Neural progenitor cell (in vitro differentiated cells): ENCODE measurements around the gene IFT81. TPM values are rescaled to one million over a fixed set of nuclear protein-coding genes. Genes with fewer than 3 reads are reported as not detected.

Source experiments
- DNase-seq: peaks from one replicate; pipeline ENCODE4 v3.0.0-alpha.2; 2016; ENCODE audit warnings: low spot score
- H2AFZ ChIP-seq: fragments of 200-600 bp; sonication (generic); replicated peaks from 2 replicates; pipeline ENCODE4 v1.6.1; 2016; ENCODE audit warnings: antibody characterized with exemption
- H3F3A ChIP-seq: fragments of 200-600 bp; sonication (generic); 2 replicates; pipeline ENCODE4 v1.6.1; 2016; ENCODE audit warnings: antibody characterized with exemption, low read depth
- H3K27ac ChIP-seq: fragments of 200-600 bp; sonication (generic); 2 replicates; pipeline ENCODE4 v1.5.1; 2016; ENCODE audit warnings: mild to moderate bottlenecking
- H3K27me3 ChIP-seq: fragments of 200-600 bp; sonication (generic); 2 replicates; pipeline ENCODE4 v1.6.1; 2016; ENCODE audit warnings: mild to moderate bottlenecking, moderate library complexity
- H3K36me3 ChIP-seq: fragments of 200-600 bp; sonication (generic); 2 replicates; pipeline ENCODE4 v1.5.1; 2016
- H3K4me1 ChIP-seq: fragments of 200-600 bp; sonication (generic); 2 replicates; pipeline ENCODE4 v1.6.1; 2016; ENCODE audit warnings: mixed run types
- H3K4me2 ChIP-seq: fragments of 200-600 bp; sonication (generic); 2 replicates; pipeline ENCODE4 v1.6.1; 2016
- H3K4me3 ChIP-seq: fragments of 200-600 bp; sonication (generic); 2 replicates; pipeline ENCODE4 v1.5.1; 2016
- H3K79me2 ChIP-seq: fragments of 200-600 bp; sonication (generic); 2 replicates; pipeline ENCODE4 v1.6.1; 2016; ENCODE audit warnings: low read depth
- H3K9ac ChIP-seq: fragments of 200-600 bp; sonication (generic); 2 replicates; pipeline ENCODE4 v1.6.1; 2016
- H3K9me3 ChIP-seq: fragments of 200-600 bp; sonication (generic); 2 replicates; pipeline ENCODE4 v1.5.1; 2016; ENCODE audit warnings: low read depth
- H4K20me1 ChIP-seq: fragments of 200-600 bp; sonication (generic); 2 replicates; pipeline ENCODE4 v1.6.1; 2016; ENCODE audit warnings: low read depth
- H3K27ac Mint-ChIP-seq: 3 replicates; pipeline ENCODE4 v1.8.0; 2021; ENCODE audit warnings: mixed read lengths
- H3K27me3 Mint-ChIP-seq: 2 replicates; pipeline ENCODE4 v1.8.0; 2022; ENCODE audit warnings: low read depth, mild to moderate bottlenecking, inconsistent platforms, moderate library complexity, mixed read lengths; ENCODE audit not compliant: insufficient read depth
- H3K36me3 Mint-ChIP-seq: 3 replicates; pipeline ENCODE4 v1.8.0; 2021; ENCODE audit warnings: mixed read lengths
- H3K4me1 Mint-ChIP-seq: 3 replicates; pipeline ENCODE4 v1.8.0; 2021; ENCODE audit warnings: mixed read lengths
- H3K4me3 Mint-ChIP-seq: 3 replicates; pipeline ENCODE4 v1.8.0; 2021; ENCODE audit warnings: mild to moderate bottlenecking, moderate library complexity, mixed read lengths
- H3K9me3 Mint-ChIP-seq: 3 replicates; pipeline ENCODE4 v1.8.0; 2020; ENCODE audit warnings: mixed read lengths
- CTCF ChIP-seq: fragments of 200-600 bp; sonication (generic); IDR thresholded peaks from 2 replicates; pipeline ENCODE4 v1.5.1; 2017; ENCODE audit warnings: antibody characterized with exemption, mild to moderate bottlenecking
- EZH2 ChIP-seq: fragments of 200-600 bp; sonication (generic); IDR thresholded peaks from 2 replicates; pipeline ENCODE4 v1.6.1; 2017; ENCODE audit warnings: antibody characterized with exemption, mild to moderate bottlenecking, moderate library complexity
- EZH2phosphoT487 ChIP-seq: fragments of 200-600 bp; sonication (generic); IDR thresholded peaks from 2 replicates; pipeline ENCODE4 v1.6.1; 2017; ENCODE audit warnings: antibody characterized with exemption
- total RNA-seq: library from RNA; depleted of rRNA; stranded (reverse); fragments of >200 nt; gene quantifications from 2 replicates; pipeline ENCODE4 v1.2.3, GENCODE V29; 2015; ENCODE audit warnings: low replicate concordance

The IFT81 gene
- total RNA-seq, 1 donor from 2014 or later: 73.8 TPM

- no peaks in the 10 kb centered on the region for H3K27me3 Mint-ChIP-seq
- no peaks in the 10 kb centered on the region for H3K4me1 Mint-ChIP-seq
- H3K4me3 ChIP-seq: no peak overlapping the region
- no peak overlapping the region for H3K27ac ChIP-seq
- H3K9me3 Mint-ChIP-seq: no peaks in the 10 kb centered on the region
- no peaks in the 10 kb centered on the region for H3K36me3 ChIP-seq
- H3K36me3 Mint-ChIP-seq: no peaks in the 10 kb centered on the region
- no peak overlapping the region for H2AFZ ChIP-seq
- no peaks in the 10 kb centered on the region for H3K79me2 ChIP-seq
- peaks cover 4% of the 10 kb centered on the region for H3K27me3 ChIP-seq
- no peaks in the 10 kb centered on the region for H3K9me3 ChIP-seq
- H3K4me3 Mint-ChIP-seq: no peak overlapping the region
- H3F3A ChIP-seq: no peaks in the 10 kb centered on the region
- no peak for TF ChIP-seq EZH2
- TF ChIP-seq EZH2phosphoT487: no peak
- no peak for TF ChIP-seq CTCF
- H3K9ac ChIP-seq: no peak overlapping the region
- no peak for DNase-seq
- H3K4me2 ChIP-seq: no peak overlapping the region
- H3K4me1 ChIP-seq: no peaks in the 10 kb centered on the region
- H4K20me1 ChIP-seq: no peaks in the 10 kb centered on the region
- no peak overlapping the region for H3K27ac Mint-ChIP-seq
Measured at GRCh38 chr12:110093631-110094311, 30.4 kb upstream of the IFT81 start.

- Histone ChIP-seq H4K20me1 (no peaks in the 10 kb centered on the region), H3K36me3 (no peaks in the 10 kb centered on the region), H2AFZ (peak overlapping the region; percentile 32), H3K79me2 (no peaks in the 10 kb centered on the region), H3F3A (no peaks in the 10 kb centered on the region), H3K9ac (no peak overlapping the region), H3K9me3 (no peaks in the 10 kb centered on the region), H3K4me3 (no peak overlapping the region), H3K27me3 (no peaks in the 10 kb centered on the region), H3K4me1 (no peaks in the 10 kb centered on the region), H3K27ac (no peak overlapping the region), H3K4me2 (no peak overlapping the region)
- TF ChIP-seq EZH2phosphoT487: no peak
- TF ChIP-seq CTCF: peak; percentile 96
- H3K9me3 Mint-ChIP-seq: no peaks in the 10 kb centered on the region
- H3K4me3 Mint-ChIP-seq: no peak overlapping the region
- no peak overlapping the region for H3K27ac Mint-ChIP-seq
- H3K27me3 Mint-ChIP-seq: peaks cover 2% of the 10 kb centered on the region
- DNase-seq: peak; percentile 82
- no peaks in the 10 kb centered on the region for H3K36me3 Mint-ChIP-seq
- peaks cover 8% of the 10 kb centered on the region for H3K4me1 Mint-ChIP-seq
Measured at GRCh38 chr12:110100315-110100970, 23.7 kb upstream of the IFT81 start.

GRCh38 chr12:110102255-110102654, 21.9 kb upstream of the IFT81 start:
- Mint-ChIP-seq H3K4me1 (peaks cover 8% of the 10 kb centered on the region), H3K27me3 (peaks cover 2% of the 10 kb centered on the region), H3K36me3 (no peaks in the 10 kb centered on the region), H3K9me3 (no peaks in the 10 kb centered on the region), H3K4me3 (no peak overlapping the region), H3K27ac (peak overlapping the region; percentile 46)
- Histone ChIP-seq H3K27ac (no peak overlapping the region), H3K4me2 (no peak overlapping the region), H3K4me3 (no peak overlapping the region), H3F3A (no peaks in the 10 kb centered on the region), H3K9ac (no peak overlapping the region), H3K79me2 (no peaks in the 10 kb centered on the region), H3K9me3 (no peaks in the 10 kb centered on the region), H3K4me1 (no peaks in the 10 kb centered on the region), H4K20me1 (no peaks in the 10 kb centered on the region), H3K36me3 (no peaks in the 10 kb centered on the region), H2AFZ (peak overlapping the region; percentile 61), H3K27me3 (no peaks in the 10 kb centered on the region)
- no peak for TF ChIP-seq EZH2phosphoT487
- TF ChIP-seq EZH2: no peak
- peak; percentile 47 for TF ChIP-seq CTCF
- DNase-seq: peak; percentile 68
